Motor neuron (in vitro differentiated cells): ENCODE measurements around the gene ATE1. TPM values are rescaled to one million over a fixed set of nuclear protein-coding genes. Genes with fewer than 3 reads are reported as not detected.
"Not testable (repeated sequence)": the region's sequence is repeated elsewhere in the genome, so short reads cannot be mapped to it uniquely, and the experiment has no call there.

ENCODE experiments used
- ATAC-seq, 8 experiments: fragments of 200-7000 bp; cut with Tn5 transposase; replicated peaks in 6 of 8; 2 replicates each; pipeline ENCODE4 v1.8.0; 2021; ENCODE audit warnings: mild to moderate bottlenecking in 8 of 8, moderate library complexity in 8 of 8
- H3K27ac ChIP-seq, 2 donors: fragments of 250-450 bp; sonication (Bioruptor Pico); 2 replicates each; pipeline ENCODE4 v1.9.0; 2021; ENCODE audit warnings: antibody characterized with exemption in 2 of 2, mild to moderate bottlenecking in 2 of 2, moderate library complexity in 1 of 2
- H3K4me1 ChIP-seq, 2 donors: fragments of 250-450 bp; sonication (Bioruptor Pico); replicated peaks in 1 of 2; 2 replicates each; pipeline ENCODE4 v1.6.1; 2021; ENCODE audit warnings: antibody characterized with exemption in 2 of 2, mild to moderate bottlenecking in 2 of 2, moderate library complexity in 1 of 2
- H3K4me3 ChIP-seq, 5 donors: fragments of 250-450 bp; sonication (Bioruptor Pico); 2 replicates each; pipeline ENCODE4 v1.9.0; 2021; ENCODE audit warnings: antibody characterized with exemption in 5 of 5, mild to moderate bottlenecking in 5 of 5, moderate library complexity in 4 of 5
- WGBS, 10 experiments: fragments of 450-650 bp; shearing (Covaris generic); methylation state at CpG; one replicate each; pipeline ENCODE4 v1.0.0; 2022; 5-methylcytosine and 5-hydroxymethylcytosine counted together
- in situ Hi-C, 9 experiments: fragments of 400-800 bp; cut with MboI; loops; one replicate each; pipeline ENCODE4 v1.15.0; 2021; ENCODE audit warnings: low sequenced_read_pairs in 9 of 9, low pct_unique_long_range_greater_than_20kb in 2 of 9; ENCODE audit not compliant: unreplicated experiment in 9 of 9
- total RNA-seq, 8 experiments: library from RNA; unstranded; fragments of 300-600 nt; gene quantifications; 2 replicates each; pipeline versions ENCODE4 v1.2.3 to v1.2.4, GENCODE V29; 2022

The ATE1 gene
- total RNA-seq, 8 experiments from 2014 or later: 23.9 to 36.9 (median 31.7) TPM

- WGBS, 10 experiments: 14 to 93% (median 43%) methylated on average over 1 to 3 of the region's 3 CpGs; no CpG with 5 or more reads in 5 of the 10 experiments
- in situ Hi-C loops: no loop called here
These were observed 21.6 kb upstream of the ATE1 start for GRCh38 chr10:121949451-121949850.

GRCh38 chr10:121949049-121949448 lies 21.2 kb upstream of the ATE1 start:
- peaks cover 6 to 9% of the 10 kb centered on the region in 2 donors for H3K4me1 ChIP-seq
- WGBS, 10 experiments: 10 to 95% (median 62%) methylated on average over 1 to 2 of the region's 2 CpGs; no CpG with 5 or more reads in 2 of the 10 experiments
- H3K4me3 ChIP-seq: no peak overlapping the region
- no peak overlapping the region for H3K27ac ChIP-seq
- in situ Hi-C loops: no loop called here
- ATAC-seq: peak in 1 of 8 experiments; percentile 65

More at GRCh38 chr10:121949451-121949850, 21.6 kb upstream of the ATE1 start:
- no peak overlapping the region for H3K27ac ChIP-seq
- no peak overlapping the region for H3K4me3 ChIP-seq
- peaks cover 6 to 9% of the 10 kb centered on the region in 2 donors for H3K4me1 ChIP-seq
- peak in 5 of 8 experiments; percentile 21 to 65 (median 48) for ATAC-seq

GRCh38 chr10:121947343-121948330 lies 19.8 kb upstream of the ATE1 start:
- in situ Hi-C loops: no loop called here
- WGBS, 10 experiments: 29 to 100% (median 81%) methylated on average over 1 to 7 of the region's 7 CpGs
- H3K4me1 ChIP-seq: peaks cover 6 to 9% of the 10 kb centered on the region in 2 donors
- H3K4me3 ChIP-seq: no peak overlapping the region
- peak in 5 of 8 experiments; percentile 38 to 57 (median 52) for ATAC-seq
- no peak overlapping the region for H3K27ac ChIP-seq

GRCh38 chr10:121942749-121943416 lies 15.1 kb upstream of the ATE1 start:
- WGBS, 10 experiments: 57 to 100% (median 71%) methylated on average over 1 to 2 of the region's 2 CpGs; no CpG with 5 or more reads in 1 of the 10 experiments
- Histone ChIP-seq H3K4me1 (no peaks in the 10 kb centered on the region), H3K4me3 (no peak overlapping the region), H3K27ac (no peak overlapping the region)
- in situ Hi-C loops: no loop called here
- peak in 4 of 8 experiments; percentile 43 to 78 (median 73) for ATAC-seq

- 30 to 95% (median 84%) methylated on average over 1 to 3 of the region's 3 CpGs; no CpG with 5 or more reads in 2 of the 10 experiments for WGBS, 10 experiments
- H3K27ac ChIP-seq: no peak overlapping the region
- ATAC-seq: no peak
- no peak overlapping the region for H3K4me3 ChIP-seq
- H3K4me1 ChIP-seq: no peaks in the 10 kb centered on the region
- in situ Hi-C loops: no loop called here
These were observed 13.7 kb upstream of the ATE1 start for GRCh38 chr10:121941532-121941931.

DNA sequence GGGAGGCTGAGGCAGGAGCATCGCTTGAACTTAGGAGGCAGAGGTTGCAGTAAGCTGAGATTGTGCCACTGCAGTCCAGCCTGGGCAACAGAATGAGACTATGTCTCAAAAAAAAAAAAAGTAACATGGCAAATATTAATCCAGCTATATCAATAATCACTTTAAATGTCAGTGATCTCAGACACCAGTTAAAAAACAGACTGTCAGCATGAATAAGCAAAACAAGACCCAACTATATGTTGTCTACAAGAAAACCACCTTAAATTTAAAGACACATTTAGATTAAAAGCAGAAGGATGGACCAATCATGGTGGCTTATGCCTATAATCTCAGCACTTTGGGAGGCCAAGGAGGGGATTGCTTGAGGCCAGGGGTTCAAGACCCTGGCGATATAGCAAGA lies 8.5 kb upstream of the ATE1 start:
- in situ Hi-C loops: no loop called here
- H3K4me1 ChIP-seq: no peaks in the 10 kb centered on the region
- H3K4me3 ChIP-seq: no peak overlapping the region
- no peak for ATAC-seq
- 80 to 100% (median 96%) methylated on average over 1 to 2 of the region's 2 CpGs; no CpG with 5 or more reads in 4 of the 10 experiments for WGBS, 10 experiments
- no peak overlapping the region for H3K27ac ChIP-seq

DNA sequence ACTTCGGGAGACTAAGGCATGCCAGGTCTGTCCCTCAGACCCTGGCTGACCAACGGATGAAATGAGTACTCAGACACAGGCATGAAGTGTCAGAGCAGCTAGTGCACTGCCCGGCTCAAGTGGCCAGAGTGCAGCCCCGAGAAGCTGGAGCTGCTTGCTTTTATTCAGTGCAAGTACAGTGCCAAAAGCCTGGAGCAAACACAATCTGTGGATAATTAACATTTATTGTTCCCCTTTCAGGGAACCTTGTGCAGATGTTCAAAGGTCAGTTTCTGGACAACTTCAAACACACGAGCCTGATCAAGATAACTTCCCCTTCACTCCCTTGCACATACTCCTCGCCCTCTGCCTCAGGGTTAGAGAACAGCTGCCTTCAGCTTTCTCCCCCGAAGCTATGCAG lies 7.9 kb upstream of the ATE1 start:
- Histone ChIP-seq H3K4me1 (no peaks in the 10 kb centered on the region), H3K4me3 (no peak overlapping the region), H3K27ac (no peak overlapping the region)
- in situ Hi-C loops: no loop called here
- 0 to 92% (median 70%) methylated on average over 1 to 7 of the region's 7 CpGs for WGBS, 10 experiments
- ATAC-seq: peak in 3 of 8 experiments; percentile 72 to 96 (median 87)

GRCh38 chr10:121930268-121931085 lies 2.6 kb upstream of the ATE1 start:
- in situ Hi-C loops, H3K27ac ChIP-seq, ATAC-seq, H3K4me3 ChIP-seq: not testable (repeated sequence)
- WGBS, 10 experiments: 79 to 100% (median 88%) methylated on average over 1 to 10 of the region's 11 CpGs; no CpG with 5 or more reads in 3 of the 10 experiments
- H3K4me1 ChIP-seq: peaks cover 11 to 12% of the 10 kb centered on the region in 2 donors

- H3K4me3 ChIP-seq, H3K27ac ChIP-seq, ATAC-seq, in situ Hi-C loops: not testable (repeated sequence)
- 71 to 100% (median 91%) methylated on average over 1 to 12 of the region's 14 CpGs; no CpG with 5 or more reads in 1 of the 10 experiments for WGBS, 10 experiments
- peaks cover 11 to 12% of the 10 kb centered on the region in 2 donors for H3K4me1 ChIP-seq
These were observed 1.9 kb upstream of the ATE1 start for GRCh38 chr10:121929585-121930267.

DNA sequence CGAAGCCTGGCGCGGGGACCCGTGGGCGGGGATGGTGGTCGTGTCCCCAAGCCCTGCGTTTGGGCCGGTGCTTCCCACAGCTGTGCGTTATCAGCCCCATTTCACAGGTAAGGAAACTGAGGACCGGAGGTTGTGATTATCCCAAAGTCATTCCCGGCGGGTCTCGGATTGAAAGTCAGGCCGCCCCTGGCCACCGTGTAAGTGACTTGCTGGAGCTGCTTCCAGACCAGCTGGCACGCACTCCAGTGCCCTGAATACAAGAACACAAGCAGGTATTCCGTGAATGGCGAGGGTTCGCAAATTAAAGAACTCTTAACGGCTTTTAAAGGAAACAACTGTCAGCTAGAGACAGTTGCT lies 675 bp upstream of the ATE1 start:
- ATAC-seq: no peak
- H3K4me3 ChIP-seq: peak overlapping the region; percentile 73 to 97 (median 79)
- in situ Hi-C loops: no loop called here
- 7 to 26% (median 20%) methylated on average over 1 to 10 of the region's 20 CpGs; no CpG with 5 or more reads in 7 of the 10 experiments for WGBS, 10 experiments
- H3K27ac ChIP-seq: peak overlapping the region; percentile 92 to 98
- H3K4me1 ChIP-seq: peaks cover 11 to 12% of the 10 kb centered on the region in 2 donors

DNA sequence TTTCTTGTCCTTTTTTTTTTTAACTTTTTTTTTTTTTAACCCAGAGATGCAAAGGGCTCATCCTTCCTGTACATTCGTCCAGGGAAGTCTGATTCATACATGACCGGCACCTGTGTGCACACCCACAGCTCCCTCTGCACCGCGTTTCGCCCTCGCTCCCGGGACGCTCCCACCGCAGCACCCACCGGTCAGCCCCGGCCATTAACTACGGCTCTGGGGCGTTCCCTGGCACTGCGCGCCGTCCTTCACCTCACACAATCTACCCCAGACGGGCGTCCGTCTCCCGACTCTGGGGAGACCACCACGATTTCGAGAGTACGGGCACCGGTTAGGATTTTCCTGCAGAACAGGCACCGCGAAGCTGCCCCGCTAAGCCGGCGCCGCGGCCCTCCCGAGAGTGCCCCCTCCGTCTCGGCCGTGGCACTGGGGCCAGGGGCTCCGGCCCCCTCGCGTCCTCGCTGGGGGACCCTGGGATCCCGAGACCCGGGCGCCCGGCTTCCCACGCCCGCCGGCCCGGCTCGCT lies 452 bp downstream of the ATE1 start:
- in situ Hi-C loops: no loop called here
- Histone ChIP-seq H3K4me1 (peaks cover 11 to 12% of the 10 kb centered on the region in 2 donors), H3K27ac (peak overlapping the region; percentile 92 to 98), H3K4me3 (peak overlapping the region; percentile 73 to 97 (median 79))
- peak; percentile 54 to 69 (median 64) for ATAC-seq
- 0 to 4% (median 0%) methylated on average over 4 to 10 of the region's 48 CpGs; no CpG with 5 or more reads in 6 of the 10 experiments for WGBS, 10 experiments
